ENCODE measurements around the gene ESYT2. TPM values are rescaled to one million over a fixed set of nuclear protein-coding genes. Genes with fewer than 3 reads are reported as not detected.
A peak's percentile ranks its signal among the peaks of the same experiment; 100 is the strongest.

ESYT2 gene
- total RNA-seq, 2 experiments from 2014 or later: 41.7 to 44.3 TPM

DNA sequence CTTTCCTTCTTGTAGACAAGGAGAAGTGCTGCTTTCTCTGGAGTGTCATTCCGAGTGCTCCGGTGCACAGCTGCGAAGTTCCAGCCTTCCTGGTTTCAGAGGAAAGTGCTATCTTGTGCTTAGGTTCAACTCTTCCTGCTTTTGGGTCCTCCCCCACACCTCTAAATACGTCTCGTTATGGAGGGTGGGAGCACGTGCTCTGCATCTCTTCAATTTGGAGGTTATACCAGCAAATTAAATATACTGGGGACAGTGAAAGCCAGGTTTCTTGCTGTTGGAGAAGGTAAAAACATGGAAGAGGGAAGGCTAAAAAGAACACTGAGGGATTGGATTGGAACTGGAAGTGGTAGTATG lies 2.4 kb upstream of the ESYT2 start:
- Mint-ChIP-seq H3K36me3 (ENCODE audit: low read depth) (peaks cover 7% of the 10 kb centered on the region), H3K4me1 (ENCODE audit: low read depth) (peaks cover 10% of the 10 kb centered on the region), H3K27me3 (ENCODE audit: low read depth) (no peaks in the 10 kb centered on the region), H3K9me3 (no peaks in the 10 kb centered on the region), H3K27ac (no peak overlapping the region), H3K4me3 (no peak overlapping the region)
- no peak for DNase-seq
- CTCF ChIA-PET: interaction anchor here (1.8 kb wide), 1 partner anchor 11 kb away, joined by 4 read pairs; no protein-coding TSS in a partner anchor
- intact Hi-C loops (cut with micrococcal nuclease): no loop called here

DNA sequence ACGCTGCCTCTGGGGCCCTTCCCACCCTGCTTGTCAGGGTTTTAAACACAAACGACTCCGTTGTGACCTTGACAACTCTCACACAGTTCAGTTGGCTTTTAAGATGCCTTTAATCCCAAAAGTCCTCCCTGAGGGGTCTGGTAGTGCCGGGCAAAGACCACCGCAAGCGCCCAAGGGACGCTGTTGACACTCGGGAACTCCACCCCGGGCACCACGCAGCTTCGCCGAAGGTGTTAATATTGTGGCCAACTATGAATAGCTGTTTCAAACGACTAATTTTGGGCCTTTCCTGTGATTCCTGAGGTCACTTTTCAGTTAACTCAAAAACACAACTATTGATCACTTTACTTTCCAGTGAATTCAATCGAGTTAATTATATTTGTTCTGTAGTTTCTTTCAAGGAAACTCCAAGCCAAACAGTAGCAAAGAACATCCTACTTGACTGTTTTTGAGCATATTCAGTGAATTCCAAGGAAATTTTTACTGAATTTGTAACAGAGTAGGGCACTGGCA lies 958 bp upstream of the ESYT2 start:
- CTCF ChIA-PET: interaction anchor here (1.0 to 2.2 kb wide), 2 partner anchors 15 to 146 kb away, joined by 3 to 10 read pairs; no protein-coding TSS in a partner anchor
- H3K4me3 Mint-ChIP-seq: peak overlapping the region; percentile 78
- peaks cover 7% of the 10 kb centered on the region for H3K36me3 Mint-ChIP-seq (ENCODE audit: low read depth)
- DNase-seq: no peak
- intact Hi-C loops (cut with micrococcal nuclease): loop anchor here (1.0 kb wide), 1 partner anchor 12 kb away; no protein-coding TSS in a partner anchor
- H3K4me1 Mint-ChIP-seq (ENCODE audit: low read depth): peaks cover 22% of the 10 kb centered on the region
- no peaks in the 10 kb centered on the region for H3K27me3 Mint-ChIP-seq (ENCODE audit: low read depth)
- H3K9me3 Mint-ChIP-seq: no peaks in the 10 kb centered on the region
- H3K27ac Mint-ChIP-seq: peak overlapping the region; percentile 78

DNA sequence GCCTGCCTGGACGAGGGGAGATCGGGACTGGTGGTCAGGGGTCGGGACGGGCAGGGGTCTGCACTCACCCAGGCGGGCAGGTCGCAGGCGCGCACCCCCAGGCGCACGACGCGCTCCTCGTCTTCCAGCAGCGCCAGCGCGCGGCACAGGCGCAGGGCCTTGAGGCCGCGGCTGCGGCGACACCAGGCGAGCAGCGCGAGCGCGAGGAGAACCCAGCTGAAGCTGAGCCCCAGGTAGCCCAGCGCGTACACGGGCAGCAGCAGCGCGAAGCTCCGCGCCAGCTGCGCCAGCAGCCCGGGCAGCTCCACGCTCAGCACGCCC lies 328 bp downstream of the ESYT2 start:
- H3K9me3 Mint-ChIP-seq: no peaks in the 10 kb centered on the region
- DNase-seq: peak; percentile 71
- H3K4me1 Mint-ChIP-seq (ENCODE audit: low read depth): peaks cover 33% of the 10 kb centered on the region
- H3K4me3 Mint-ChIP-seq: peak overlapping the region; percentile 98
- H3K27ac Mint-ChIP-seq: peak overlapping the region; percentile 85
- intact Hi-C loops (cut with micrococcal nuclease): loop anchor here (1.0 to 2.0 kb wide), 8 partner anchors 11 to 144 kb away; partner anchors contain the start of genes DYNC2I1 and NCAPG2
- CTCF ChIA-PET: interaction anchor here (0.9 to 2.2 kb wide), 4 partner anchors 14 to 62 kb away, joined by 3 to 10 read pairs (median 5); no protein-coding TSS in a partner anchor
- no peaks in the 10 kb centered on the region for H3K27me3 Mint-ChIP-seq (ENCODE audit: low read depth)
- H3K36me3 Mint-ChIP-seq (ENCODE audit: low read depth): peaks cover 7% of the 10 kb centered on the region

DNA sequence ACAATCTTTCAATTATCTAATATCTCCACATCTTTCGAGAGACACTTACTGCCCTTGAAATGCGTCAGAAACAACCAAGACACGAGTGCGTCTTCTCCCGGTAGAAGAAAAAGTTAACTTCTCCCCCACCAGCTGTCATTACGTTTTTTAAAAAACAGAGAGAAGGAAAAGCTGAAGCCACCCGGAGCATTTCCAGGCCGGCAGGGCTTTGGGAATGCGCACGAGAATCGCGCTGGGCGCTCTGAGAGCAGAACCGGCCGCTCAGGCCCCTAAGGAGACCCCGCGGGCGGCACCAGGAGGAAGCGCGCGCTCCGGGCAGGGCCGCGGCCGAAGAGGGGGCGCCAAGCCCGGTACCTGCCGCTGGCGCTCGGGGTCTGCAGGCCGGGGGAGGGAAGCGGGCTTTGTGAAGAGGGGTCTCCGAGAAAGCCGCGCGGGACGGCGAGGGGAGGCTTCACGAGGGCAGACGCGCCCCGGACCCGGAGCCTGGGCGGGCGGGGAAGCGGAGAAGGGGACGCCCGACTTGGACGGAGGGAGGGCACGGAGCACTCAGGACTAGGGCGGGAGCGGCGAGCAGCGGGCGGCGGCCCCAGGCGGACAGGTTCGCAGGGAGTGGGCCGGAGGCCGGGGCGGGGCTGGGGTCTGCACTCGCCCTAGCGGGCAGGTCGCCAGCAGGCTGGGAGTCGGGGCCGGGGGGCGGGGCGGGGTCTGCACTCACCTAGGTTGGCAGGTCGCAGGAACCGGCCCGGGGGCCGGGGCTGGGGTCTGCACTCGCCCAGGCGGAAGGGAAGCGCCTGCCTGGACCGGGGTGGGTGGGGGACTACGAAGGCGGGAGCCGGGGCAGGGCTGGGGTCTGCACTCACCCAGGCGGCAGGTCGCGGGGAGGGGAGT lies 932 bp downstream of the ESYT2 start:
- Mint-ChIP-seq H3K36me3 (ENCODE audit: low read depth) (peaks cover 7% of the 10 kb centered on the region), H3K9me3 (no peaks in the 10 kb centered on the region), H3K4me3 (peak overlapping the region; percentile 98), H3K4me1 (ENCODE audit: low read depth) (peaks cover 36% of the 10 kb centered on the region), H3K27ac (peak overlapping the region; percentile 94), H3K27me3 (ENCODE audit: low read depth) (no peaks in the 10 kb centered on the region)
- CTCF ChIA-PET: interaction anchor here (0.9 to 2.3 kb wide), 5 partner anchors 13 to 62 kb away, joined by 3 to 10 read pairs (median 6); no protein-coding TSS in a partner anchor
- DNase-seq: peak; percentile 29
- intact Hi-C loops (cut with micrococcal nuclease): loop anchor here (1.0 to 2.0 kb wide), 8 partner anchors 10 to 145 kb away; partner anchors contain the start of genes DYNC2I1 and NCAPG2

DNA sequence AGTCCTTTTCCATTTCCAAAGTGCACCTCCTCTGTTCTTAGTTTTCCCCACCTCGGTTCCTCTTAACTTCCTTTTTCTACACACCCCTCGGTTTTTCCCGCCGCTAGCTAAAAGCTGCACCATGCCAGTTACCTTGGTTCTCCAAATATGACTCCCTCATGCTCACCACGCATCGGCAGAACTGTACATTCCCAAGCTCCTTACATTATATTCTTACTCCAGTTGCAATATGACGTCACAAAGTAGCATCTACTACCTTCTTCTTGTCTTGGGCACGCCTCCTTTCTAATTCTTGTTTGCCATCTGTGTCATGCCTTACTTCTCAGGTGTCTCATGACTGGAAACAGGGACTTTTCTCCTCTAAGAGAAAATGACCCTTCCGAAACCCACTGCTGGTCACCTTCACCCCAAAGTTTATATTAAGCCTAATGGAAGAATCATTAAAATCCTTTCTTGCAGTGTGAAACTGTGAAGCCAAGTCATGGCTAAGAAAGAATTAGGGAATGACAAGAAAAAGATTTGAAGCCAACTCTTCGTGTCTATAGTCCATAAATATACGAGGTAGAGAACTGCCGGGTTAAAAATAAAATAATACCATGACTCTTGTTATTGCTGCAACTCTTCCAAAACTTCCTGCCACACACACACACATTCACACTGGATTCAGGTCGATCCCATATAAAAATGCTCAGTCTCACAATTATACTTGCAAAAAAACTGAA lies 1.7 kb downstream of the ESYT2 start:
- intact Hi-C loops (cut with micrococcal nuclease): loop anchor here (2.0 kb wide), 2 partner anchors 45 to 149 kb away; no protein-coding TSS in a partner anchor

DNA sequence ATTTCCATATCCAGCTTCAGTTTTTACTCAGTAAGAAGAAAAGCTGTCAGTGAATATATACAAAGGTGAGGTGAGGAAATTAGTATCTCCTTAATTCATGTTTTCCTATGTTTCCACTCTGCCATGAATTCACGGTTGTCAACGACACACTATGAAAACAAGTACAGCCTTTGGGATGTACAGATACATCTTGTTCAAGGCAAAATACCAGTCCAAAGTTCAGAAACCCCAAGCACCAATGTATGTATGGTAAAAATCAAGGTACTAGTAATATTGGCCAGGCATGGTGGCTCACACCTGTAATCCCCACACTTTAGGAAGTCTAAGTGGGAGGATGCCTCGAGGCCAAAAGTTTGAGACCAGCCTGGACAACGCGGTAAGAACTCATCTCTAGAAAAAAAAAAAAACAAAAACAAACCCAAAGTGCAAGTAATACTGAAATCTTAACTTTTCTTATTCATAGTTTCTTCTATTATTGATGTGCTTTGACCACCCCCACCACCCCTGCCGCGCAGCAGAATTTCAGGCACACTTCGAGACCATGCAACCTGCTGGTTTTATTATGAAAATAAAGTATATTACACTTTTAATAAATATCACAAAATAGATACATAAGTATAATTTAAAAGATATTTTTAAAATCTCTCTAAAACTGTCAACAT lies 3.5 kb downstream of the ESYT2 start:
- DNase-seq: no peak
- no peaks in the 10 kb centered on the region for H3K9me3 Mint-ChIP-seq
- H3K4me3 Mint-ChIP-seq: no peak overlapping the region
- H3K36me3 Mint-ChIP-seq (ENCODE audit: low read depth): peaks cover 9% of the 10 kb centered on the region
- CTCF ChIA-PET: interaction anchor here (0.9 to 2.3 kb wide), 7 partner anchors 10 to 151 kb away, joined by 3 to 7 read pairs (median 4); no protein-coding TSS in a partner anchor
- no peaks in the 10 kb centered on the region for H3K27me3 Mint-ChIP-seq (ENCODE audit: low read depth)
- intact Hi-C loops (cut with micrococcal nuclease): loop anchor here (2.0 kb wide), 1 partner anchor 151 kb away; no protein-coding TSS in a partner anchor
- peaks cover 55% of the 10 kb centered on the region for H3K4me1 Mint-ChIP-seq (ENCODE audit: low read depth)
- H3K27ac Mint-ChIP-seq: peak overlapping the region; percentile 84

More for the DNA sequence above, 1.7 kb downstream of the ESYT2 start:
- Mint-ChIP-seq H3K27me3 (ENCODE audit: low read depth) (no peaks in the 10 kb centered on the region), H3K9me3 (no peaks in the 10 kb centered on the region), H3K27ac (peak overlapping the region; percentile 94), H3K36me3 (ENCODE audit: low read depth) (peaks cover 7% of the 10 kb centered on the region), H3K4me3 (peak overlapping the region; percentile 98), H3K4me1 (ENCODE audit: low read depth) (peaks cover 42% of the 10 kb centered on the region)
- peak; percentile 49 for DNase-seq
- CTCF ChIA-PET: interaction anchor here (0.8 to 2.3 kb wide), 2 partner anchors 11 to 16 kb away, joined by 3 to 7 read pairs; no protein-coding TSS in a partner anchor

DNA sequence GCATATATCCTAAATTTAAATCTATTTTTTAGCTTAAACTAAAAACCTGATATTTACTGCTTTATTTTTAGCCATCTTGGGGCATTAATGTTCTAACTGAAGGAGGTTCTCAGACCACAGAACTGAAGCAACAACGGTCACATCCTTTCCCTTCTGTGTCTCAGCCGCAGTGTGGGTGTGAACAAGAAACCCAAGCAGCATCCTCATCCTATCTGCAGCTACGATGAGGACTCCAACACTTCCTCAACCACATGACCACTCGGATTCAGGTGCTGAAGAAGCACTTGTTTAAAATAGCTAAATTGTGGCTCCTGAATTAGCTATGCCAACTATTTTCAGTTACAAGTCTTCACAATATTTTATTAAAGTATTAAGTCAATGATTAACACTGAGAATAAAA lies 5.3 kb downstream of the ESYT2 start:
- Mint-ChIP-seq H3K9me3 (no peaks in the 10 kb centered on the region), H3K27ac (peak overlapping the region; percentile 75), H3K27me3 (ENCODE audit: low read depth) (no peaks in the 10 kb centered on the region), H3K36me3 (ENCODE audit: low read depth) (peaks cover 9% of the 10 kb centered on the region), H3K4me3 (peak overlapping the region; percentile 27), H3K4me1 (ENCODE audit: low read depth) (peaks cover 68% of the 10 kb centered on the region)
- peak; percentile 84 for DNase-seq
- CTCF ChIA-PET: interaction anchor here (1.0 to 1.6 kb wide), 2 partner anchors 18 to 153 kb away, joined by 3 to 5 read pairs; no protein-coding TSS in a partner anchor
- intact Hi-C loops (cut with micrococcal nuclease): no loop called here

DNA sequence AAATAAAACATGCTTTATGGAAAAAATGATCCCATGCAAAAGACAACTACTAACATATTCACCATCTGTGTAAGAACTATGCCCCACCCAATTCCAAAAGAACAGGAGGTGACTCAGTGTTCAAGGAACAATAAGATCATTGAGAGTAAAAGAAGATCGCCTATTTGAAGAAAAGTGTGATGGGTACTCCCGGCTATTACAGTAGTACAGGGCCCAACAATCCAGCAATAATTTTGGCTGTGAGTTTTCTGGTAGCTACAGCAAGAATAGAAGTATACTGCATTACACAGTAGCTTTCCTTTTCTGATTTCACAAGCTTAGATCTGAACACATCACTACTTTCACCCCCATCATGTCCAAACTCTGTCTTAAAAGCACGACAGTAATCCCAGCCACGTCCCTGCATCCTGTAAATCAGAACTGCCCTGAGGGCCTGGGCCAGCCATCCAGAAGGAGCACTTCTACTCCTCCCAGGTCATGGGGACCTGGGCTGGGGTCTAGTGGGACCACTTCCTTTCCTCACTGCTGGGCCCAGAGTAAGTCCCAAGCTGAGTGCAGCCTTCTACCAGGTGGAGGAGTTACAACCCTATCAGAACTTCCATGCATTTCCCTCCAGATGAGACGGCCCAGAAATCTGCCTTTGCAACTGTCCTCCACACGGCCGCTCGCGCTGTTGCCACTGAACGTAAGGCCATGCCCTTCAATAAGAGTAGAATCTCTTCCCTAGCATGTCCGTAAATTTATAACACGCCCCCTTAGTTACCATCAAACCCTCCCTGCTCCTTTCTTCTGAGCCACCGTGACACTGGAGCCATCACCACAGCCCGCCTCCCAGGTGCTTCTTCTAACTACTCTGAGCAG lies 7.9 kb downstream of the ESYT2 start:
- intact Hi-C loops (cut with micrococcal nuclease): loop anchor here (1.0 kb wide), 1 partner anchor 9 kb away; no protein-coding TSS in a partner anchor
- peak overlapping the region; percentile 97 for H3K27ac Mint-ChIP-seq
- H3K4me3 Mint-ChIP-seq: peak overlapping the region; percentile 76
- H3K27me3 Mint-ChIP-seq (ENCODE audit: low read depth): no peaks in the 10 kb centered on the region
- H3K4me1 Mint-ChIP-seq (ENCODE audit: low read depth): peaks cover 80% of the 10 kb centered on the region
- peaks cover 2% of the 10 kb centered on the region for H3K36me3 Mint-ChIP-seq (ENCODE audit: low read depth)
- peak; percentile 46 for DNase-seq
- CTCF ChIA-PET: interaction anchor here (0.7 to 2.7 kb wide), 3 partner anchors 11 to 155 kb away, joined by 4 to 9 read pairs (median 4); no protein-coding TSS in a partner anchor
- no peaks in the 10 kb centered on the region for H3K9me3 Mint-ChIP-seq

DNA sequence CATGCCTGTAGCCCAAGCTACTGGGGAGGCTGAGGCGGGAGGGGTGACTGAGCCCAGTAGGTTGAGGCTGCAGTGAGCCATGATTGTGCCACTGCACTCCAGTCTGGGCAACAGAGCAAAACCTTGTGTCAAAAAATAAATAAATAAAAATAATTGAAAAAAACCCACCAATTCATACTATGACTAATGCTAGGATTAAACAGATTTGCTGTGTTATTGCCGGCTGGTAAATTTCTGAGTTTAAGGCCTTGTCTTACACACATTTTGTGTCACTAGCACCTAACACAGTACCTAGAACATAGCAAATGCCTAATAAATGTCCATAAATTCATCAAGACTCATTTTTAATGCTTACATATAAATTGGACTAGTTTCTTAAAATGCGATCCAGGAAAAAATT lies 8.7 kb downstream of the ESYT2 start:
- H3K4me3 Mint-ChIP-seq: peak overlapping the region; percentile 76
- intact Hi-C loops (cut with micrococcal nuclease): loop anchor here (1.0 kb wide), 1 partner anchor 8 kb away; no protein-coding TSS in a partner anchor
- DNase-seq: no peak

DNA sequence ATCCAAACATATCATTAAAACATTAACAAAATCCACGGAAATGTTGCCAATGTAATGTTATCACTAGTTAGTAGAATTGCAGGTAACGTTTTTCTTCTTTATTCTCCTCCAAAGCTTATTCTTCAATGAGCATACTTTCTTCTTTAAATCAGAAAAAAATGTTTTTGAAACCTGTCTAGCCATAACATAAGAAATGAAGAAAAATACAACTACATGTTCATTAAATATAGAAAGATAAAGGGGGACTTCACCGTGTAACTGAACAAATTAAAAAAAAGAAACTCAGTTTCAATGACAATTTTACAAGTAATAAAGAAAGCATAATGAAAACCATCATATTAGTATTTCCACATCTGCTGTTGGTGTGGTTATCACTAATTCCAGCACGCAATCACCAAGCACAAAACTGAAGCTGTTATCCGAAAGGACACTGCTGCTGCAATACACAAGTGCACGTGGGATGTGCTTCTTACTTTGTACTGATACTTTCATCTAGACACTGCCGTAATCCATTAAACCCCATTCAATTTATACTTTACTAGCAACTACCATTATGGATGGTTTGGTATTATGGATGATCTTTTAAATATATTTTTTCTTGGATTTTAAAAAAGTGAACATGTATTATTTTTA lies 9.6 kb downstream of the ESYT2 start:
- DNase-seq: peak; percentile 58
- CTCF ChIA-PET: interaction anchor here (0.9 kb wide), 1 partner anchor 114 kb away, joined by 4 read pairs; no protein-coding TSS in a partner anchor
- Mint-ChIP-seq H3K4me1 (ENCODE audit: low read depth) (peaks cover 84% of the 10 kb centered on the region), H3K9me3 (no peaks in the 10 kb centered on the region), H3K27ac (peak overlapping the region; percentile 97), H3K36me3 (ENCODE audit: low read depth) (peaks cover 4% of the 10 kb centered on the region), H3K4me3 (peak overlapping the region; percentile 81), H3K27me3 (ENCODE audit: low read depth) (no peaks in the 10 kb centered on the region)
- intact Hi-C loops (cut with micrococcal nuclease): loop anchor here (2.0 to 5.0 kb wide), 4 partner anchors 37 to 198 kb away; partner anchors contain the start of gene DYNC2I1

More for the DNA sequence above, 8.7 kb downstream of the ESYT2 start:
- H3K27me3 Mint-ChIP-seq (ENCODE audit: low read depth): no peaks in the 10 kb centered on the region
- peaks cover 4% of the 10 kb centered on the region for H3K36me3 Mint-ChIP-seq (ENCODE audit: low read depth)
- CTCF ChIA-PET: interaction anchor here (1.0 kb wide), 1 partner anchor 156 kb away, joined by 4 read pairs; no protein-coding TSS in a partner anchor
- peaks cover 83% of the 10 kb centered on the region for H3K4me1 Mint-ChIP-seq (ENCODE audit: low read depth)
- H3K27ac Mint-ChIP-seq: peak overlapping the region; percentile 97
- H3K9me3 Mint-ChIP-seq: no peaks in the 10 kb centered on the region
